GM12872 (cell line): ENCODE measurements around the gene SNRNP40.

Experiments
- CTCF ChIP-seq: IDR thresholded peaks from 3 replicates; pipeline ENCODE4 v1.5.1; 2011; ENCODE audit warnings: low read depth, mild to moderate bottlenecking, low read length, moderate library complexity; ENCODE audit not compliant: insufficient read depth

Gene SNRNP40

GRCh38 chr1:31324992-31325391, 28.4 kb upstream of the SNRNP40 start:
- TF ChIP-seq CTCF: no peak

- no peak for TF ChIP-seq CTCF
Observed at GRCh38 chr1:31324093-31324492, 27.5 kb upstream of the SNRNP40 start.

DNA sequence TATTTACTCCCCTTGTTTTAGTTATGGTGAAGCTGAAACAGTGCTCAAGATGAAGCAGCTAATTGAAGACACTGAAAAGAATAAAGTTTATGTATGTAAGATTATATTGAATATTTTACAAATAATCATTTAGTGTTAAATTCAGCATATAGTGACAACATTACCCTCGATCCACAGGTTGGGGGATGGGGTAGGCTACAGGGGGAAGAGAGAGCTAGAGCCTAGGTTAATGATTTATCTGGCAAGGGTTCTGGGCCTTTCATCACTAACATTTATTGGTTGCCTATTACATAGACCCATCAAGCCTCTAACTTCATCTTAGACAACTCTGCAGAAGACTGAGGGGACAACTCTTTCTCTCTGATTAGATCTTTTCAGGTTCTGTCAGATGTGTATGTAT, 21.6 kb upstream of the SNRNP40 start:
- no peak for TF ChIP-seq CTCF

DNA sequence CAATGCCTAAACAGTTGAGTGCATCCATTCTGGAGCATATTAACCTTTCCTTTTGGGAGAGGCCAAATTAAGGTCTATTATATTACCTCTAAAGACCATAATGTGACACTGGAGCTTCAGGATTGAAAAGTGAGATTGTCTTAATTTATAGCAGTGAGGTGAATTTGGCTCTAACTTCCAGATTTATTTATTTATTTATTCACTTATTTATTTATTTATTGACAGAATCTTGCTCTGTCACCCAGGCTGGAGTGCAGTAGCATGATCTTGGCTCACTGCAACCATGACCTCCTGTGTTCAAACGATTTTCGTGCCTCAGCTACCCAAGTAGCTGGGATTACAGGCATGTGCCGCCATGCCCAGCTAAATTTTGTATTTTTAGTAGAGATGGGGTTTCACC, 19.3 kb upstream of the SNRNP40 start:
- no peak for TF ChIP-seq CTCF

DNA sequence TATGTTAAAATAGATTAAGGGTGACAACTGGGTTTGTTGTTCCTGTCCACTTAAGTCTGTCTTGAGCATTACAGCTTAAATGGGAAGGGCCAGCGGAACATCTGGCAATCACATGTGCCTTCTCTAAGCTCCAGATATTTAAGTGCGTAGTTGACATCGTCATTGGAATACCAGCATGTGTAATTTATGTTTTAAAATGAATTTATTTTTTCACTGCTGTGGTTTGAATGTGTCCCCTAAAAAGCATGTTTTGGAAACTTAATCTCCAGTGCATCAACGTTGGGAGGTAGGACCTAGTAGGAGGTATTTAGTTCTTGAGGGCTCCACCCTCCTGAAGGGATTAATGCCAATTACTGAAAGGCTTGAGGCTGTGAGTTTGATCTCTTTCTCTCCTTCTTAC, 13.6 kb upstream of the SNRNP40 start:
- no peak for TF ChIP-seq CTCF

- TF ChIP-seq CTCF: no peak
Observed at GRCh38 chr1:31308036-31308435, 11.4 kb upstream of the SNRNP40 start.

DNA sequence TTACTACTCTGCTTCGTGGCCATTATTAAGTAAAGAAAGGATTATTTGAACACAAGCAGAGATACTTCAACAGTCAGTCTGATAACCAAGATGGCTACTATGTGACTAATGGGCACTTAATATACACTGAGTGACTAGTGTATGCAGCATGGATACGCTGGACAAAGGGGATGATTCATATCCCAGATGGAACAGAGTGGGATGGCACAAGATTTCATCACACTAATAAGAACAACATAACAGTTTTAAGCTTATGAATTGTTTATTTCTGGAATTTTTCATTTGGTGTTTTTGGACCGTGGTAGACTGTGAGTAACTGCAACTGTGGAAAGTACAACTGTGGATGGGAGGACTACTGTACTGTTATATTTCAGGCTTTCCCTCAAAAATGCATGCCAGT, 9.7 kb upstream of the SNRNP40 start:
- TF ChIP-seq CTCF: no peak
